ENCODE measurements around the gene TMEM179. TPM values are rescaled to one million over a fixed set of nuclear protein-coding genes. Genes with fewer than 3 reads are reported as not detected.
"Not testable (repeated sequence)": the region's sequence is repeated elsewhere in the genome, so short reads cannot be mapped to it uniquely, and the experiment has no call there.

Gene TMEM179
- total and polyA plus RNA-seq, 9 donors: 0.38 to 0.95 (median 0.61) TPM

GRCh38 chr14:104637546-104638003 is 33.0 kb upstream of the TMEM179 start:
- no peak for DNase-seq
- Histone ChIP-seq H3K27me3 (ENCODE audit: control insufficient read depth, insufficient read depth, low read length) (peaks cover 32% of the 10 kb centered on the region), H3K4me3 (ENCODE audit: low read length) (no peak overlapping the region), H3K9me3 (replicated peaks; ENCODE audit: control insufficient read depth, low read depth, low read length) (no peaks in the 10 kb centered on the region), H3K4me1 (ENCODE audit: control insufficient read depth, insufficient read depth, low read length) (peaks cover 2% of the 10 kb centered on the region), H3K36me3 (ENCODE audit: control insufficient read depth, insufficient read depth, low read length) (no peaks in the 10 kb centered on the region), H3K27ac (ENCODE audit: low read length) (no peak overlapping the region)
- WGBS (ENCODE audit: insufficient coverage): no CpG with 5 or more reads among the region's 5 CpGs

GRCh38 chr14:104636846-104637545 is 32.4 kb upstream of the TMEM179 start:
- H3K27me3 ChIP-seq (ENCODE audit: control insufficient read depth, insufficient read depth, low read length): peaks cover 34% of the 10 kb centered on the region
- H3K36me3 ChIP-seq (ENCODE audit: control insufficient read depth, insufficient read depth, low read length); DNase-seq; H3K9me3 ChIP-seq (replicated peaks; ENCODE audit: control insufficient read depth, low read depth, low read length); H3K4me3 ChIP-seq (ENCODE audit: low read length); H3K4me1 ChIP-seq (ENCODE audit: control insufficient read depth, insufficient read depth, low read length); H3K27ac ChIP-seq (ENCODE audit: low read length): not testable (repeated sequence)
- 89% methylated on average over 26 of the region's 39 CpGs for WGBS (ENCODE audit: insufficient coverage)

- Histone ChIP-seq H3K27me3 (ENCODE audit: control insufficient read depth, insufficient read depth, low read length) (peaks cover 36% of the 10 kb centered on the region), H3K4me1 (ENCODE audit: control insufficient read depth, insufficient read depth, low read length) (peaks cover 2% of the 10 kb centered on the region), H3K36me3 (ENCODE audit: control insufficient read depth, insufficient read depth, low read length) (no peaks in the 10 kb centered on the region), H3K9me3 (replicated peaks; ENCODE audit: control insufficient read depth, low read depth, low read length) (no peaks in the 10 kb centered on the region), H3K4me3 (ENCODE audit: low read length) (no peak overlapping the region), H3K27ac (ENCODE audit: low read length) (no peak overlapping the region)
- 83% methylated on average over 3 of the region's 11 CpGs for WGBS (ENCODE audit: insufficient coverage)
- DNase-seq: no peak
Measured at GRCh38 chr14:104636131-104636530, 31.6 kb upstream of the TMEM179 start.

GRCh38 chr14:104635717-104636116 is 31.1 kb upstream of the TMEM179 start:
- H3K4me3 ChIP-seq (ENCODE audit: low read length): no peak overlapping the region
- no peaks in the 10 kb centered on the region for H3K9me3 ChIP-seq (replicated peaks; ENCODE audit: control insufficient read depth, low read depth, low read length)
- H3K36me3 ChIP-seq (ENCODE audit: control insufficient read depth, insufficient read depth, low read length): no peaks in the 10 kb centered on the region
- DNase-seq: no peak
- peaks cover 36% of the 10 kb centered on the region for H3K27me3 ChIP-seq (ENCODE audit: control insufficient read depth, insufficient read depth, low read length)
- H3K27ac ChIP-seq (ENCODE audit: low read length): no peak overlapping the region
- 76% methylated on average over 13 of the region's 14 CpGs for WGBS (ENCODE audit: insufficient coverage)
- H3K4me1 ChIP-seq (ENCODE audit: control insufficient read depth, insufficient read depth, low read length): peaks cover 2% of the 10 kb centered on the region

GRCh38 chr14:104634886-104635570 is 30.5 kb upstream of the TMEM179 start:
- H3K36me3 ChIP-seq (ENCODE audit: control insufficient read depth, insufficient read depth, low read length): no peaks in the 10 kb centered on the region
- peaks cover under 1% of the 10 kb centered on the region for H3K4me1 ChIP-seq (ENCODE audit: control insufficient read depth, insufficient read depth, low read length)
- no peak overlapping the region for H3K4me3 ChIP-seq (ENCODE audit: low read length)
- H3K27ac ChIP-seq (ENCODE audit: low read length): no peak overlapping the region
- 83% methylated on average over 20 of the region's 26 CpGs for WGBS (ENCODE audit: insufficient coverage)
- H3K27me3 ChIP-seq (ENCODE audit: control insufficient read depth, insufficient read depth, low read length): peaks cover 36% of the 10 kb centered on the region
- H3K9me3 ChIP-seq (replicated peaks; ENCODE audit: control insufficient read depth, low read depth, low read length): no peaks in the 10 kb centered on the region
- DNase-seq: no peak

- Histone ChIP-seq H3K36me3 (ENCODE audit: control insufficient read depth, insufficient read depth, low read length) (no peaks in the 10 kb centered on the region), H3K9me3 (replicated peaks; ENCODE audit: control insufficient read depth, low read depth, low read length) (peaks cover 2% of the 10 kb centered on the region), H3K27ac (ENCODE audit: low read length) (no peak overlapping the region), H3K4me3 (ENCODE audit: low read length) (no peak overlapping the region), H3K4me1 (ENCODE audit: control insufficient read depth, insufficient read depth, low read length) (no peaks in the 10 kb centered on the region), H3K27me3 (ENCODE audit: control insufficient read depth, insufficient read depth, low read length) (peaks cover 30% of the 10 kb centered on the region)
- no peak for DNase-seq
- WGBS (ENCODE audit: insufficient coverage): 76% methylated on average over 20 of the region's 20 CpGs
Measured at GRCh38 chr14:104634138-104634760, 29.7 kb upstream of the TMEM179 start.

DNA sequence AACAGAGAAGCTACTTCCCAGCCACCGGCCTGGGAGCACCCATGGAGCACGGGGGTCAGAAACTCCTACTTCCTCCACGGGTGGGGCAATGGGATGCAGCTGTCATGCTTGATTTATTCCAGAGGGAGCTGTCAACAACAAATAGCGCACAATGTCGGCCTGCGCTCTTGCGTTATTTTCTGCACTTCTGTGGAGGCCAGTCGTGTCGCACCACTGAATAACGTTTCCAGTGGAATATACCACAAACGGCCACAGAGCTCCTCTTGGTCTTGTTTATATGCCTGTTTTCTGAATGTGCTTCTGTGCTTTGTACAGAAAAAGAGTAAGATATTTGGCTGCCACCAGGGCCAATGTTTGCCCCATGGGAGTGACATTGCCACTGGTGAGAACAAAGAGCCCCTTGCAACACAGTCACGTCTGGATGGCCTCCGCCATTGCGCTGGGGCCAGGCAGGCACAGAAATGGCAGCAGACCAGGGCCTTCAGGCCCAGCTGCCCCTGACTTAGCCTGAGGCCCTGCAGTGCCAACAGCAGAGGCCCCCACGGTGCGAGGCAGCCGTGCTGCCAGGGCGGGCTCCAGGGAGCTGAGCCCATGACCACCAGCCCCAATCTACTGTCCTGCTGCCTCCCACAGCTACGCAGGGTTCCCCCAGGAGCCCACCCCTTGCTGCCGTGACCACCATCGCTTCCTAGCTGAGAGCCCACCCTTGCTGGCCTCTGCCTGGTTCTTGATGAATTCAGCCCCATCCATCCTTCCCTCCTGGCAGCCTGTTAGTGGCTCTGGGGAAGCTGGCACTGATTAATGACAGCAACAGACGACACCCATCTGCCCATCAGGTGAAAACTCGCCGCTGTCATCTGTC is 28.9 kb upstream of the TMEM179 start:
- H3K27me3 ChIP-seq (ENCODE audit: control insufficient read depth, insufficient read depth, low read length): peaks cover 24% of the 10 kb centered on the region
- 73% methylated on average over 22 of the region's 24 CpGs for WGBS (ENCODE audit: insufficient coverage)
- peaks cover 2% of the 10 kb centered on the region for H3K9me3 ChIP-seq (replicated peaks; ENCODE audit: control insufficient read depth, low read depth, low read length)

DNA sequence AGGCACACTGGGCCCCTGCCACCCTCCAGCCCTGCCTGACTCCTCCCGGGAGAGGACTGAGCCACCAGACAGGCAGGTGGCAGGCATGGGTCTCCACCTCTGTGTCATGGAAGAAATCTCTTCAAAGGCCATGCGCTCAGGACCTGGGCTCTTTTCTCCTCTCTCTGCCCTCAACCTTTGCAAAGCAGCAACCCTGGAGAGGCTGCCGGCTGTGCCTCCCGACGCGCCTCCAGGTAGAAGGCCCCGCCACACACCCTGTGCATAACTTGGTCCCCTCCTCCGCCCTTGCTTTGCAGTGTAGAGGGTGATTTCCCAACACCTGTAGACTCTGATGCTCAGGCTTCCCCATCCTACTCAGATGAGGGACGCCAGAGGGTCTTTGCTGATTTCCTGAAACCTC is 28.2 kb upstream of the TMEM179 start:
- H3K27me3 ChIP-seq (ENCODE audit: control insufficient read depth, insufficient read depth, low read length): peaks cover 21% of the 10 kb centered on the region
- H3K4me3 ChIP-seq (ENCODE audit: low read length): no peak overlapping the region
- H3K27ac ChIP-seq (ENCODE audit: low read length): no peak overlapping the region
- no peaks in the 10 kb centered on the region for H3K36me3 ChIP-seq (ENCODE audit: control insufficient read depth, insufficient read depth, low read length)
- 63% methylated on average over 3 of the region's 9 CpGs for WGBS (ENCODE audit: insufficient coverage)
- H3K9me3 ChIP-seq (replicated peaks; ENCODE audit: control insufficient read depth, low read depth, low read length): peaks cover 5% of the 10 kb centered on the region
- H3K4me1 ChIP-seq (ENCODE audit: control insufficient read depth, insufficient read depth, low read length): no peaks in the 10 kb centered on the region
- DNase-seq: no peak

More for the DNA sequence above, 28.9 kb upstream of the TMEM179 start:
- DNase-seq: no peak
- no peak overlapping the region for H3K4me3 ChIP-seq (ENCODE audit: low read length)
- H3K4me1 ChIP-seq (ENCODE audit: control insufficient read depth, insufficient read depth, low read length): no peaks in the 10 kb centered on the region
- no peak overlapping the region for H3K27ac ChIP-seq (ENCODE audit: low read length)
- H3K36me3 ChIP-seq (ENCODE audit: control insufficient read depth, insufficient read depth, low read length): no peaks in the 10 kb centered on the region

DNA sequence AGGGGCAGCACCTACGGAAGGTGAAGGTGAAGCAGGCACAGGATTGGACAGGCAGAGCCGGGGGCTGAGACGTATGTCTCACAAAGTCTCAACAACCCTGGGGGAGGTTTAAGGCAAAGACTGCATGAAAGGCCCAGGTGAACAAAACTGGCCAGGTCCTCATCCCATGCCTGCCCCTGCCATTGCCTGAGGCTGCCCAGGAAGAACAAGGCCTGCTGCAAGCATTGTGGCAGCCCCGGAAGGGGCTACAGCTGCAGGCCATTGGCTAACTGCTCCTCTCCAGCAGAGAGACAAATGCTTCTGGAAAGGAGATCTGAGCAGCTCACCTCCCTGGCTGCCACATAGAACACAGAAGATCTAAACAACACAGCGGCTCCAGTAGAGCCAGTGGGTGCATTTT is 20.4 kb upstream of the TMEM179 start:
- no peak for DNase-seq
- H3K27me3 ChIP-seq (ENCODE audit: control insufficient read depth, insufficient read depth, low read length): peaks cover 17% of the 10 kb centered on the region
- no peak overlapping the region for H3K27ac ChIP-seq (ENCODE audit: low read length)
- no peaks in the 10 kb centered on the region for H3K36me3 ChIP-seq (ENCODE audit: control insufficient read depth, insufficient read depth, low read length)
- no peaks in the 10 kb centered on the region for H3K4me1 ChIP-seq (ENCODE audit: control insufficient read depth, insufficient read depth, low read length)
- H3K4me3 ChIP-seq (ENCODE audit: low read length): no peak overlapping the region
- H3K9me3 ChIP-seq (replicated peaks; ENCODE audit: control insufficient read depth, low read depth, low read length): peaks cover 5% of the 10 kb centered on the region
- WGBS (ENCODE audit: insufficient coverage): 39% methylated on average over 4 of the region's 5 CpGs

Measured in muscle of leg (tissue), 11 donors.